HFFc6 (cell line): ENCODE results near the gene ASAH2B. TPM values are rescaled to one million over a fixed set of nuclear protein-coding genes. Genes with fewer than 3 reads are reported as not detected.
A peak's percentile ranks its signal among the peaks of the same experiment; 100 is the strongest.
"Not testable (repeated sequence)": the region's sequence is repeated elsewhere in the genome, so short reads cannot be mapped to it uniquely, and the experiment has no call there.

Experiments
- DNase-seq: peaks from one replicate; pipeline ENCODE4 v3.0.0-alpha.2; 2018
- H3K27ac Mint-ChIP-seq: 2 replicates; pipeline ENCODE4 v1.8.0; 2020; ENCODE audit warnings: mild to moderate bottlenecking, mixed read lengths
- H3K27me3 Mint-ChIP-seq: 2 replicates; pipeline ENCODE4 v1.8.0; 2021; ENCODE audit warnings: mild to moderate bottlenecking, moderate library complexity, mixed read lengths; ENCODE audit not compliant: insufficient read depth
- H3K36me3 Mint-ChIP-seq: 2 replicates; pipeline ENCODE4 v1.8.0; 2021; ENCODE audit warnings: low read depth, mixed read lengths
- H3K4me1 Mint-ChIP-seq: 2 replicates; pipeline ENCODE4 v1.8.0; 2020; ENCODE audit warnings: low read depth, mixed read lengths
- H3K4me3 Mint-ChIP-seq: 2 replicates; pipeline ENCODE4 v1.8.0; 2020; ENCODE audit warnings: mild to moderate bottlenecking, moderate library complexity, mixed read lengths
- H3K9me3 Mint-ChIP-seq: 2 replicates; pipeline ENCODE4 v1.8.0; 2020; ENCODE audit warnings: mild to moderate bottlenecking, mixed read lengths
- CTCF ChIP-seq: fragments of 200-600 bp; sonication (generic); IDR thresholded peaks from 2 replicates; pipeline ENCODE4 v1.5.0; 2021; ENCODE audit warnings: antibody characterized with exemption, mild to moderate bottlenecking
- total RNA-seq, 6 experiments: library from RNA; stranded (reverse); fragmentation: NEBNext Ultra II Directional; extraction: Animal tissue kit (Norgen Biotek cat#: 25700); gene quantifications; 2 replicates in 1 of 6; 3 replicates in 5 of 6; pipeline ENCODE4 v1.2.3, GENCODE V29; 2021

ASAH2B gene
- total RNA-seq, 6 experiments from 2014 or later, result 4.0 to 7.7 (median 5.5) TPM

GRCh38 chr10:50740293-50740648 lies 535 bp downstream of the ASAH2B start:
- H3K27me3 Mint-ChIP-seq, result no peaks in the 10 kb centered on the region; the same call in 1 of the 2 replicates

GRCh38 chr10:50742820-50743219 lies 3.1 kb downstream of the ASAH2B start:
- DNase-seq, H3K36me3 Mint-ChIP-seq, H3K27ac Mint-ChIP-seq, H3K9me3 Mint-ChIP-seq, H3K4me3 Mint-ChIP-seq, H3K27me3 Mint-ChIP-seq: not testable (repeated sequence)
- peaks cover 10% of the 10 kb centered on the region for H3K4me1 Mint-ChIP-seq

More at GRCh38 chr10:50740293-50740648, 535 bp downstream of the ASAH2B start:
- H3K36me3 Mint-ChIP-seq, result no peaks in the 10 kb centered on the region
- TF ChIP-seq CTCF, result no peak
- peak overlapping the region; percentile 96 for H3K27ac Mint-ChIP-seq
- no peaks in the 10 kb centered on the region for H3K9me3 Mint-ChIP-seq
- peaks cover 10% of the 10 kb centered on the region for H3K4me1 Mint-ChIP-seq
- H3K4me3 Mint-ChIP-seq, result peak overlapping the region; percentile 95
- DNase-seq, result peak; percentile 68

- peak; percentile 95 for DNase-seq
- Mint-ChIP-seq H3K4me1 (peaks cover 12% of the 10 kb centered on the region), H3K27ac (peak overlapping the region; percentile 83)
- not testable (repeated sequence) for H3K36me3 Mint-ChIP-seq, H3K27me3 Mint-ChIP-seq, H3K9me3 Mint-ChIP-seq, H3K4me3 Mint-ChIP-seq
Measured at GRCh38 chr10:50766774-50767513, 27.2 kb downstream of the ASAH2B start.

- H3K36me3 Mint-ChIP-seq, H3K4me1 Mint-ChIP-seq, H3K27ac Mint-ChIP-seq, H3K27me3 Mint-ChIP-seq, H3K4me3 Mint-ChIP-seq, H3K9me3 Mint-ChIP-seq, DNase-seq: not testable (repeated sequence)
Measured at GRCh38 chr10:50772042-50772441, 32.3 kb downstream of the ASAH2B start.

- peak; percentile 8 for DNase-seq
Measured at GRCh38 chr10:50774868-50775267, 35.1 kb downstream of the ASAH2B start.

GRCh38 chr10:50780036-50780435 lies 40.3 kb downstream of the ASAH2B start:
- H3K9me3 Mint-ChIP-seq, H3K27ac Mint-ChIP-seq, H3K4me3 Mint-ChIP-seq, H3K4me1 Mint-ChIP-seq, H3K36me3 Mint-ChIP-seq, H3K27me3 Mint-ChIP-seq: not testable (repeated sequence)
- peak; percentile 59 for DNase-seq

More at GRCh38 chr10:50774868-50775267, 35.1 kb downstream of the ASAH2B start:
- H3K36me3 Mint-ChIP-seq, H3K4me3 Mint-ChIP-seq, H3K27me3 Mint-ChIP-seq, H3K9me3 Mint-ChIP-seq, H3K27ac Mint-ChIP-seq, H3K4me1 Mint-ChIP-seq: not testable (repeated sequence)
- TF ChIP-seq CTCF, result 0 out of 2 replicates have a peak, but pooled peaks have one; percentile 20

- peaks cover 13% of the 10 kb centered on the region for H3K27me3 Mint-ChIP-seq
- not testable (repeated sequence) for H3K4me3 Mint-ChIP-seq, H3K4me1 Mint-ChIP-seq, DNase-seq, H3K27ac Mint-ChIP-seq, H3K9me3 Mint-ChIP-seq, H3K36me3 Mint-ChIP-seq
Measured at GRCh38 chr10:50782017-50782416, 42.3 kb downstream of the ASAH2B start.

GRCh38 chr10:50787962-50788361 lies 48.2 kb downstream of the ASAH2B start:
- not testable (repeated sequence) for H3K4me3 Mint-ChIP-seq, H3K36me3 Mint-ChIP-seq

More at GRCh38 chr10:50787962-50788361, 48.2 kb downstream of the ASAH2B start:
- not testable (repeated sequence) for H3K9me3 Mint-ChIP-seq, DNase-seq, H3K27ac Mint-ChIP-seq, H3K4me1 Mint-ChIP-seq
- peaks cover 16% of the 10 kb centered on the region for H3K27me3 Mint-ChIP-seq
